HepG2 (cell line): Measurements from ENCODE around the gene ZBTB46. TPM values are rescaled to one million over a fixed set of nuclear protein-coding genes. Genes with fewer than 3 reads are reported as not detected.

ENCODE experiments used
- AGO2 ChIP-seq: fragments of 200-400 bp; formaldehyde crosslinking; optimal IDR thresholded peaks from 2 replicates; pipeline ENCODE3; 2017; ENCODE audit warnings: mild to moderate bottlenecking, low read depth, low read length, moderate library complexity
- BRCA1 ChIP-seq: sonication (generic); formaldehyde crosslinking; IDR thresholded peaks from 2 replicates; pipeline ENCODE4 v1.4.0; 2020; ENCODE audit warnings: missing genetic modification reagents
- EEA1 ChIP-seq: sonication (generic); formaldehyde crosslinking; IDR thresholded peaks from 2 replicates; pipeline ENCODE4 v1.5.1; 2020; ENCODE audit warnings: mild to moderate bottlenecking, missing genetic modification reagents, borderline replicate concordance
- GATAD1 ChIP-seq: IDR thresholded peaks from 2 replicates; pipeline ENCODE4 v1.6.1; 2016; ENCODE audit warnings: missing genetic modification reagents, missing compliant biosample characterization
- HNF1A ChIP-seq, 2 experiments: sonication (generic) in 1 of 2; formaldehyde crosslinking in 1 of 2; IDR thresholded peaks; 2 replicates each; pipeline versions ENCODE4 v1.4.0 to v1.6.1; 2016 to 2020; ENCODE audit warnings: borderline replicate concordance in 1 of 2, low read depth in 1 of 2, mild to moderate bottlenecking in 1 of 2, missing genetic modification reagents in 1 of 2
- HNRNPH1 ChIP-seq: fragments of 200-400 bp; formaldehyde crosslinking; optimal IDR thresholded peaks from 2 replicates; pipeline ENCODE3; 2017; ENCODE audit warnings: mild to moderate bottlenecking, low read depth, low read length
- ISL2 ChIP-seq: sonication (generic); formaldehyde crosslinking; IDR thresholded peaks from 2 replicates; pipeline ENCODE4 v1.5.0; 2020; ENCODE audit warnings: missing genetic modification reagents
- JUN ChIP-seq: sonication (generic); formaldehyde crosslinking; IDR thresholded peaks from 2 replicates; pipeline ENCODE4 v1.4.0; 2020; ENCODE audit warnings: mild to moderate bottlenecking, missing genetic modification reagents
- JUNB ChIP-seq: sonication (generic); formaldehyde crosslinking; IDR thresholded peaks from 2 replicates; pipeline ENCODE4 v1.8.0; 2022; ENCODE audit warnings: missing genetic modification reagents, mild to moderate bottlenecking, borderline replicate concordance
- KAT7 ChIP-seq: IDR thresholded peaks from 2 replicates; pipeline ENCODE4 v1.6.1; 2018; ENCODE audit warnings: borderline replicate concordance, missing compliant biosample characterization
- KDM4B ChIP-seq: sonication (generic); formaldehyde crosslinking; IDR thresholded peaks from 2 replicates; pipeline ENCODE4 v1.4.0; 2020; ENCODE audit warnings: missing genetic modification reagents
- MIER3 ChIP-seq: IDR thresholded peaks from 2 replicates; pipeline ENCODE4 v1.6.1; 2016; ENCODE audit warnings: missing compliant biosample characterization, borderline replicate concordance
- MXI1 ChIP-seq: IDR thresholded peaks from 3 replicates; pipeline ENCODE4 v1.6.1; 2012; ENCODE audit warnings: low read depth, low read length, inconsistent platforms, borderline replicate concordance
- NONO ChIP-seq, 2 experiments: fragments of 450-650 bp in 1 of 2; sonication (generic) in 1 of 2; formaldehyde crosslinking in 1 of 2; IDR thresholded peaks in 1 of 2; conservative IDR thresholded peaks in 1 of 2; 2 replicates each; pipeline versions ENCODE4 v1.6.1 to v1.8.0; 2017 to 2022; ENCODE audit warnings: mild to moderate bottlenecking in 1 of 2, missing genetic modification reagents in 1 of 2, moderate library complexity in 1 of 2
- SNAI1 ChIP-seq: sonication (generic); formaldehyde crosslinking; IDR thresholded peaks from 2 replicates; pipeline ENCODE4 v1.5.0; 2020; ENCODE audit warnings: mild to moderate bottlenecking, missing genetic modification reagents, borderline replicate concordance
- ZBTB7B ChIP-seq: sonication (generic); formaldehyde crosslinking; IDR thresholded peaks from 2 replicates; pipeline ENCODE4 v1.4.0; 2020; ENCODE audit warnings: missing genetic modification reagents
- ZNF207 ChIP-seq: fragments of 450-650 bp; IDR thresholded peaks from 2 replicates; pipeline ENCODE4 v1.6.1; 2016; ENCODE audit warnings: antibody characterized with exemption, borderline replicate concordance
- ZNF264 ChIP-seq: sonication (generic); formaldehyde crosslinking; IDR thresholded peaks from 2 replicates; pipeline ENCODE4 v1.4.0; 2020; ENCODE audit warnings: missing genetic modification reagents
- ZNF33A ChIP-seq: sonication (generic); formaldehyde crosslinking; IDR thresholded peaks from 2 replicates; pipeline ENCODE4 v1.5.1; 2020; ENCODE audit warnings: missing genetic modification reagents, mild to moderate bottlenecking, moderate library complexity, borderline replicate concordance
- ZNF589 ChIP-seq: sonication (generic); formaldehyde crosslinking; conservative IDR thresholded peaks from 2 replicates; pipeline ENCODE4 v1.8.0; 2022; ENCODE audit warnings: mild to moderate bottlenecking, moderate library complexity, missing genetic modification reagents
- polyA plus RNA-seq, 8 experiments: library from polyadenylated mRNA; depleted of rRNA in 3 of 8; stranded (reverse) in 7 of 8; unstranded in 1 of 8; fragments of >200 nt; fragmentation: Illumina TruSeq in 4 of 8; extraction: Trizol in 4 of 8; gene quantifications; 2 replicates each; pipeline versions ENCODE4 v1.2.1 to v1.2.3, GENCODE V29; 2011 to 2016; ENCODE audit warnings: low read depth in 4 of 8, missing spikeins in 1 of 8, mixed read lengths in 1 of 8; ENCODE audit not compliant: insufficient read depth in 1 of 8
- total RNA-seq, 5 experiments: library from RNA; depleted of rRNA; stranded (reverse); fragments of >200 nt; fragmentation: Illumina TruSeq; extraction: Trizol; gene quantifications; 2 replicates each; pipeline ENCODE4 v1.2.3, GENCODE V29; 2016; ENCODE audit warnings: low read depth in 1 of 5
- TF ChIP-seq, protein P1 (sequence below): sonication (generic); formaldehyde crosslinking; IDR thresholded peaks from 2 replicates; pipeline ENCODE4 v1.5.0; 2020; ENCODE audit warnings: missing genetic modification reagents, mild to moderate bottlenecking, borderline replicate concordance
- TF ChIP-seq, protein P2 (sequence below): sonication (generic); formaldehyde crosslinking; IDR thresholded peaks from 2 replicates; pipeline ENCODE4 v1.4.0; 2020; ENCODE audit warnings: missing genetic modification reagents
- TF ChIP-seq, protein P3 (sequence below): sonication (generic); formaldehyde crosslinking; IDR thresholded peaks from 2 replicates; pipeline ENCODE4 v1.5.0; 2020; ENCODE audit warnings: missing genetic modification reagents, mild to moderate bottlenecking, borderline replicate concordance

The ZBTB46 gene
- total and polyA plus RNA-seq, 2 of the 13 experiments (the other 11 are each of a cell fraction or from before 2014, with no cell fraction given) = 1.6 to 13.5 TPM

DNA sequence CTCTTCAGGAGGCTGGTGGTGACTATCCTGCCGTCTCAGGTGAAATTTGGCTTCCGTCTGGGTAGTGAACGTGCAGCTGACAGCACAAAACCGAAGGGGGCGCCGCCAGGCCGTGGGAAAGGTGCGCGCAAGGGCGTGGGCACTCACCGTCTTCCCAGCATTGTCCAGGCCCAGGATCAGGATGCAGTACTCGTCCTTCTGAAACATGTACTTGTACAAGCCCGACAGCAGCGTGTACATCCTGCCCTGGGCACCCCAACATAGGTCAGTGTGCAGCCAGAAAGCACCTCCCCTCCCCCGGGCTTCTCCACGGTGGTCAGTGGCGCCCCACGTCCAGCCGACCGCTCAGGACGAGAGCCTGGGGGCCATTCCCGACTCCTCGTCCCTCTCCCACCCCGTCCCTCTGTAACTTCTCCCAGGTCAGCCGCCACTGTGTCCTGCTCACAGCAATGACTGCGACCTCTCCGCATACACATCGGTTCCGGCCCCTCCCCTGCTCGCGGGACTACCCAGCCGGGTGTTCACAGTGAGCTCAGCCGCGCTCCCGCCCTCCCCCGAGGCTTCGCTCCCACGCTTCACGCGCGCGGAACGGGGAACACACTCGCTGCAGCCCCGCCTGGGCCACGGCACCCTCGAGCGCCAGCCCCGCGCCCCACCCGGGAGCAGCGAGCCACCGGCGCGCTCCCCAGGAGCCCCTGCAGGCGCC, 124.1 kb downstream of the ZBTB46 start (continued):
- TF ChIP-seq ZNF264 (CRISPR knock-in tag) = no peak
- TF ChIP-seq ISL2 (CRISPR knock-in tag) = no peak
- TF ChIP-seq AGO2 = peak; percentile 96
- TF ChIP-seq, protein P1, sequence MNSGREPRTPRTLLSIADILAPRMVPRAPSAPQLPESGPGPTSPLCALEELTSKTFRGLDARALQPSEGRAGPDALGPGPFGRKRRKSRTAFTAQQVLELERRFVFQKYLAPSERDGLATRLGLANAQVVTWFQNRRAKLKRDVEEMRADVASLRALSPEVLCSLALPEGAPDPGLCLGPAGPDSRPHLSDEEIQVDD (CRISPR knock-in tag) = no peak
- no peak for TF ChIP-seq JUNB (CRISPR knock-in tag)
- TF ChIP-seq ZBTB7B = no peak
- TF ChIP-seq NONO (IDR thresholded peaks at IDR 0.05) = no peak
- no peak for TF ChIP-seq NONO (CRISPR knock-in tag; conservative IDR thresholded peaks at IDR 0.05)
- no peak for TF ChIP-seq HNF1A (IDR thresholded peaks at IDR 0.05; ENCODE audit: low read depth)
- peak; percentile 26; the same call in 1 of the 2 replicates for TF ChIP-seq HNF1A (CRISPR knock-in tag; IDR thresholded peaks at IDR 0.05; ENCODE audit: borderline replicate concordance)
- no peak for TF ChIP-seq ZNF207
- TF ChIP-seq KAT7 (CRISPR knock-in tag) = no peak
- TF ChIP-seq EEA1 (CRISPR knock-in tag) = no peak
- TF ChIP-seq HNRNPH1 = no peak
- peak; percentile 69; the same call in 1 of the 2 replicates for TF ChIP-seq KDM4B (CRISPR knock-in tag)
- TF ChIP-seq MIER3 (CRISPR knock-in tag) = peak; percentile 94
- no peak for TF ChIP-seq ZNF589 (CRISPR knock-in tag)
- no peak for TF ChIP-seq JUN (CRISPR knock-in tag)
- TF ChIP-seq, protein P2, sequence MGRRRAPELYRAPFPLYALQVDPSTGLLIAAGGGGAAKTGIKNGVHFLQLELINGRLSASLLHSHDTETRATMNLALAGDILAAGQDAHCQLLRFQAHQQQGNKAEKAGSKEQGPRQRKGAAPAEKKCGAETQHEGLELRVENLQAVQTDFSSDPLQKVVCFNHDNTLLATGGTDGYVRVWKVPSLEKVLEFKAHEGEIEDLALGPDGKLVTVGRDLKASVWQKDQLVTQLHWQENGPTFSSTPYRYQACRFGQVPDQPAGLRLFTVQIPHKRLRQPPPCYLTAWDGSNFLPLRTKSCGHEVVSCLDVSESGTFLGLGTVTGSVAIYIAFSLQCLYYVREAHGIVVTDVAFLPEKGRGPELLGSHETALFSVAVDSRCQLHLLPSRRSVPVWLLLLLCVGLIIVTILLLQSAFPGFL (CRISPR knock-in tag) = no peak
- peak; percentile 79 for TF ChIP-seq MXI1
- TF ChIP-seq BRCA1 (CRISPR knock-in tag) = no peak
- TF ChIP-seq, protein P3, sequence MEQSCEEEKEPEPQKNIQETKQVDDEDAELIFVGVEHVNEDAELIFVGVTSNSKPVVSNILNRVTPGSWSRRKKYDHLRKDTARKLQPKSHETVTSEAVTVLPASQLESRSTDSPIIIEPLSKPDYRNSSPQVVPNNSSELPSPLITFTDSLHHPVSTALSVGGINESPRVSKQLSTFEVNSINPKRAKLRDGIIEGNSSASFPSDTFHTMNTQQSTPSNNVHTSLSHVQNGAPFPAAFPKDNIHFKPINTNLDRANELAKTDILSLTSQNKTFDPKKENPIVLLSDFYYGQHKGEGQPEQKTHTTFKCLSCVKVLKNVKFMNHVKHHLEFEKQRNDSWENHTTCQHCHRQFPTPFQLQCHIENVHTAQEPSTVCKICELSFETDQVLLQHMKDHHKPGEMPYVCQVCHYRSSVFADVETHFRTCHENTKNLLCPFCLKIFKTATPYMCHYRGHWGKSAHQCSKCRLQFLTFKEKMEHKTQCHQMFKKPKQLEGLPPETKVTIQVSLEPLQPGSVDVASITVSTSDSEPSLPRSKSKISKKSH = no peak
- TF ChIP-seq GATAD1 (CRISPR knock-in tag) = peak; percentile 89
- TF ChIP-seq SNAI1 (CRISPR knock-in tag) = peak; percentile 44; the same call in 1 of the 2 replicates
- TF ChIP-seq ZNF33A = no peak
